HG03159 (cell line): Measurements from ENCODE around the gene CLBA1.
"Not testable (repeated sequence)": the region's sequence is repeated elsewhere in the genome, so short reads cannot be mapped to it uniquely, and the experiment has no call there.

ENCODE experiments used
- ATAC-seq: cut with Tn5 transposase; IDR thresholded peaks from one replicate; pipeline ENCODE4 v1.9.1; 2021; ENCODE audit warnings: mild to moderate bottlenecking, moderate library complexity; ENCODE audit not compliant: unreplicated experiment

The CLBA1 gene

GRCh38 chr14:104985675-104986486 lies at the start of gene CLBA1:
Gene CLBA1, plus strand, starts transcription at chr14:104985788. Its CDS starts 644 bp downstream, at chr14:104986432.
- peak; percentile 85 for ATAC-seq

- no peak for ATAC-seq
Measured at GRCh38 chr14:104935955-104936354, 49.6 kb upstream of the CLBA1 start.

GRCh38 chr14:104936361-104937155 lies 49.0 kb upstream of the CLBA1 start:
- ATAC-seq, result no peak

- no peak for ATAC-seq
Measured at GRCh38 chr14:104937161-104937560, 48.4 kb upstream of the CLBA1 start.

- no peak for ATAC-seq
Measured at GRCh38 chr14:104937694-104938365, 47.8 kb upstream of the CLBA1 start.

GRCh38 chr14:104938436-104938835 lies 47.2 kb upstream of the CLBA1 start:
- ATAC-seq, result no peak

- no peak for ATAC-seq
Measured at GRCh38 chr14:104938960-104939359, 46.6 kb upstream of the CLBA1 start.

GRCh38 chr14:104939666-104940410 lies 45.8 kb upstream of the CLBA1 start:
- ATAC-seq, result no peak

- ATAC-seq, result no peak
Measured at GRCh38 chr14:104940526-104941150, 45.0 kb upstream of the CLBA1 start.

- no peak for ATAC-seq
Measured at GRCh38 chr14:104941508-104942365, 43.9 kb upstream of the CLBA1 start.

GRCh38 chr14:104942586-104942985 lies 43.0 kb upstream of the CLBA1 start:
- ATAC-seq, result no peak

- ATAC-seq, result not testable (repeated sequence)
Measured at GRCh38 chr14:104943216-104944015, 42.2 kb upstream of the CLBA1 start.

GRCh38 chr14:104944016-104944308 lies 41.6 kb upstream of the CLBA1 start:
- not testable (repeated sequence) for ATAC-seq

GRCh38 chr14:104944436-104945205 lies 41.0 kb upstream of the CLBA1 start:
- not testable (repeated sequence) for ATAC-seq

GRCh38 chr14:104945266-104945665 lies 40.3 kb upstream of the CLBA1 start:
- ATAC-seq, result not testable (repeated sequence)

GRCh38 chr14:104945986-104946965 lies 39.3 kb upstream of the CLBA1 start:
- not testable (repeated sequence) for ATAC-seq

- not testable (repeated sequence) for ATAC-seq
Measured at GRCh38 chr14:104947201-104947600, 38.4 kb upstream of the CLBA1 start.
